HG02642 (cell line): ENCODE measurements around the gene ATXN10.
"Not testable (repeated sequence)": the region's sequence is repeated elsewhere in the genome, so short reads cannot be mapped to it uniquely, and the experiment has no call there.

ENCODE experiments used
- ATAC-seq: cut with Tn5 transposase; IDR thresholded peaks from one replicate; pipeline ENCODE4 v1.9.1; 2021; ENCODE audit warnings: mild to moderate bottlenecking; ENCODE audit not compliant: unreplicated experiment, poor library complexity

Gene ATXN10

DNA sequence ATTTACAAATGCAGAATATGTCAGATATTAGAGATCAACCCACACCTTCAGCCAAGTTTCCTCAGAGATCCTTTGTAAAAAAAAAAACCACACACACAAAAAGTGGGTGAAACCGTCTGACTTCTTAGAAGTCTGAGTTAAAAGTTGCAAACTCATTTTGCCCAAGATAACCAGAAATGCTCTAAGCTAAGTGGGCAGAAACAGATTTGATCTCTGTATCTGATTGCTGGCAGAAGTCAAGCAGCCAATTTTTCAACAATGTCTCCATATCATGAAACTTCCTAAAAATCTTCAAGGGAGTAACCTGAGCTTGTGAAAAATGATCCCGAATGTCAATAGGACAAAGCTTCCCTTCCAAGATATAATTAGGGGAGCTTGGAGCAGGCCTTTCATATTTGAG is 28.6 kb upstream of the ATXN10 start:
- no peak for ATAC-seq

DNA sequence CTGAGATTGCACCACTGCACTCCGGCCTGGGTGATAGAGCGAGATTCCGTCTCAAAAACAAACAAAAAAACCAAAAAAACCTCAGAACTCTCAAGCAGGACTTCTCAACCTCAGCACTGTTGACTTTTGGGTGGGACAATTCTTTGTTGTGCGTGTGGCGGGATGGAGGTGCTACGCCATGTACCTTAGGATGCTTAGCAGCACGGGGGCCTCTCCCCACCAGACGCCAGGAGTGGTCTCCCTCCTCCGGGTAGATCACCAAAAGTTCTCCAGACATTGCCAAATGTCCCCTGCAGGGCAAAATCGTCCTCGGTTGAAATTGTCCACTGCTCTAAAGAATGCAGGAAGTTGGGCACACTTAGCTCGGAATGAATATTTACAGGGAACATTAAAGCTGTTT is 26.9 kb upstream of the ATXN10 start:
- ATAC-seq, result no peak

DNA sequence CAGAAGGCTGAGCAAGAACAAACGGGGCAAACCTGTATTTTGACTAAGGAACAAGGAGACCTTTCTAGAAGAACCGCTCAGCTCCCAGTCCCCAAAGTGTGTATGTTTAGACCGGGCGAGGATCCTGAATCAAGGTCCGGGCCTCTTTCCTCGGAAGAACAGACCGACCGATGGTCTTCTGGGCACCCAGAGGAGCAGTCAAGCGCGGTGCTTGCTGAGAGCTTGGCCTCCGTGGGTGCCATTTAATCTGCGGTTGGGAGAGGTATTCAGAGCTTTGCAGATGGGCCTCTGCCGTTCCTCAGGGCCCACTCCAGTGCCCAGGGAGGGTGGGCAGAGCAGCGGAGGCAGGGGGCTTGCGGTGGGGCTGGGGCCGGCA is 26.5 kb upstream of the ATXN10 start:
- ATAC-seq, result no peak

DNA sequence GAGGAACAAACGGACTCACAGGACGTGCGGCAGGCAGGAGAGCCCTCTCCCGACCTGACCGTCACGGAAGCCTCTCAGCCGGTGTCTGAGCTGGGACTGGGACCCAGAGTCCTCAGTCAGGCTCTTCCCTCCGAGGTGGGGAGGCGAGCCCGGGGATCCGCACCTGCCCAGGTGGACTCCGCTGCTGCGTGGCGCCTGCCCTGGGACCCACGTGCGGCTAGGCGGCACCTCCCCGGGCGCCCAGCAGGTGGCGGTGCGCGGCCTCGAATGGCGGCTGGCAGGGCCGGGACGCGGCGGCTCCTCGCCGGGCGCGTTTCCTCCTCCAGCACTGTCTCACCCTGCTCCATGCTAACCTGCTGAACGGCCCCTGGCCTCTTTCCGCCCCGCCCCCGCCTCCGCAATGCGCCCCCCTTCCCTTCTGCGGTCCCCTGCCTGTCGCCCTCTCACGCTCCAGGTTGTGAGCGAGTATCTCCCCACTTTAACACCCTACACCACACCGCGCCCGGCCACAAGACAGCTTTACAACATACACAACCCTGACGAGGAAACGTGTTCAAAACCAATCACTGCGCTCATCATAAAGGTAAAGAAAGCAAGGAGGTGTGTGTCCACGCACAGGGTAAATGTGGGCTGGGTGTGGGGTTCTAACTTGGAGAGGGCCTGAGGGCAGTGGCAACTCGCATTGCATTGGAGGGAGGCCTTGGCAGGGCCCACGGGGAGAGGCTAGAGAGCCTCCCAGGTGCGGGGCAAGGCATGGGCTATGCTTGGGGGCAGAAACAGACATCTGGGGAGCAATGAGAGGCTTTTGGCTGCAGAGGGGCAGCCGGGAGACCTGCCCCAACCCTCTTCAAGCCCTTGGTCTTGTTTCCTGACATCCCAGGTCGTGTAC is 25.9 kb upstream of the ATXN10 start:
- ATAC-seq, result peak; percentile 68

DNA sequence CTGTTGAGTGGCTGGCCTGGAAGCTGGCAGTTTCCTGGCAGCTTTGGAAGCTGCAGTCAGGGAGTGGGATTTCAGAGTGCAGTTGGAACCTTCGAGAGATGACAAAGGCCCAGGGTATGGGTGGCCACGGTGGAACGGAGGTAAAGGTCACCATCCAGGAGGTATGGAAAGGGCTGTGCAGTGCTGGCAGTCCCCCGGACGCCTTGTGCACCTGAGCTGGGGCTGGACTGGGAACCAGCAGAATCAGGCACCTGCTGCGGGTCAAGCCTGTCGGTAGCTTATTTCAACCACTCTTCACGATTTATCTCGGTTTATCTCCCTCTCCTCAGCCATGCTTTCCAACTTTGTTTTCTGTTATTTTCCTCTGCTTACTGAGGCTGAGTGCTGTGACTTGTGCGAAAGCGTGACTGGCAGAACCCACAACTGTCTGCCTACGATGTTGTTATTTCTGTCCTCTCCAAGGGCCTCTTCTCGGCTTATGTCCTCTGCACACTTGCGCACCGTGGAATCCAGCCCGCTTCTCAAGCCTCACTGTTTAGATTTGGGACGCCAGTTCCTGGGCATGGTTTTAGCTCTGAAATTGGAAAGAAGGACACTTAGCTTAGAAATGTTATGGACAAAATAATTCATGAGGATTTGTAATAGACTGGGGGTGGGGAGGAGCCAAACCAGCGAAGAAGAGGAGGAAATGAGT is 24.0 kb upstream of the ATXN10 start:
- ATAC-seq, result no peak

DNA sequence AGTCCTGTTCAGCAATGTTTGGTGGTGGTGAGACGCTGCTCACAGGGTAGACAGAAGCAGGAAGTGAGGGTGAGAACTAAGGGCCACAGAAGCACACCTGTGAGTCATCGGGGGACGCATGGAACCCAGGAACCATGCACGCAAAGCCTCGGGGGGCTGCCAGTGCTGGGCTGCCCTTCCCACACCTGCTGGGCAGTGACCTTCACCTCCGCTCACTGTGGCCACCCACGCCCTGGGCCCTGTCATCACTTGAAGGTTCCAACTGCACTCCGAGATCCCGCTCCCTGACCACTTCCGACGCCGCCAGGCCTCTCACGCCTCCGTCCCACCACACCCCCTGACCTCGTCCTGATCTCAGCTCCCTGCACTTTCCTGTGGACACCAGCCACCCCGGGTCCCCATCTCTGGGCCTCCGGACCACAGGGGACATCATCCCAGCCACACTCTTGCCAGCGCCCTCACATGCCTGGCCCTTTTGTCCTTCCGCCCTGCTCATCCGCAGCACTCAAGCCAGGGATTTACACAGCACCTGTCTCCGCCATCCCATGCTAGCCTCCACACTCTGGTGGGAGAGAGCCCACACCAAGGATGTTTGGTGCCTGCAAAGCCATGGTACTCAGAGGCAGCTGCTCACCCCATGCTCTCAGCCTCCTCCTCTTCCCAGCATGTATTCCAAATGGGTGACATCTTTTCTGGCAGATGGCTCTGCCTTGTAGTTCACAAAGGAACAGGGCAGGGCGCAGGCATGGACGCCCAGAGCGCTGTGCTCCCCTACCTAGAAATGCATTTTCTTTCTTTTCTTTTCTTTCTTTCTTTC is 23.1 kb upstream of the ATXN10 start:
- no peak for ATAC-seq

DNA sequence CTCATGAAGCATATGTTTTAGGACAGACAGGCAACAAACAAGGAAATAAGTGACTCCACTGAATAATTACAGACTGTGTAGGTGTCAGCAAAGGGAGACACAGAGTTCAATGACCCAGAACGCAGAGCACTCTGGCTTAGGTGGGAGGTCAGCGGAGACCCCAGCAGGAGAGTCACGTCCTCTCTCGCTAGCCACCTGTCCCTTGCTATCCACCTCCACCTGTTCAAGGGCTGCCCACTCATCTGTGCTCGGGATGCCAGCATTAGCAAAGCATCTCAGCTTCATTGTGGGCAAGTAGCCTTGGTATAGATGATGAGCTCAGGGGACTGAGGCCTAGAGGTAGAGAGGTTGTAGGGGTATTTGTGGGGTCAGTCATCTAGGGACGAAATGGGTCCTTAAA is 21.8 kb upstream of the ATXN10 start:
- no peak for ATAC-seq

DNA sequence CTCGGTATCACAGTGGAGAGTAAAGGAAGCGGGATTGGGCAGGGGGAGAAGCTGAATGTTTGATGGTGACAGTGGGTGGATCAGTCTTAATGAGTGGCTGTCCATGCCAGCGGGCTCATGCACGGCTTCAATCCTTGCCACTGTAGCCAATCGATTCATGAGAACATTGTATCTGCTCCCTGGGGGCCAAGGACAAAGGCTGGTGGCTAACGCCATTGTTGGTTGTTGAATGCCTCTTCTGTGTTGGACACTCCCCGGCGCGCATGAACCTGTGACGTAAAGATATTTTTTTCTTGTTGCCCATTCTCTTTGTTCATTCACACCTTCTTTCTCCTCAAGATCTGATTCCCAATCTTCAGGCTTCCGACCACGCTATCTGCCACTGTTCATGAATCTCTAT is 20.9 kb upstream of the ATXN10 start:
- no peak for ATAC-seq

DNA sequence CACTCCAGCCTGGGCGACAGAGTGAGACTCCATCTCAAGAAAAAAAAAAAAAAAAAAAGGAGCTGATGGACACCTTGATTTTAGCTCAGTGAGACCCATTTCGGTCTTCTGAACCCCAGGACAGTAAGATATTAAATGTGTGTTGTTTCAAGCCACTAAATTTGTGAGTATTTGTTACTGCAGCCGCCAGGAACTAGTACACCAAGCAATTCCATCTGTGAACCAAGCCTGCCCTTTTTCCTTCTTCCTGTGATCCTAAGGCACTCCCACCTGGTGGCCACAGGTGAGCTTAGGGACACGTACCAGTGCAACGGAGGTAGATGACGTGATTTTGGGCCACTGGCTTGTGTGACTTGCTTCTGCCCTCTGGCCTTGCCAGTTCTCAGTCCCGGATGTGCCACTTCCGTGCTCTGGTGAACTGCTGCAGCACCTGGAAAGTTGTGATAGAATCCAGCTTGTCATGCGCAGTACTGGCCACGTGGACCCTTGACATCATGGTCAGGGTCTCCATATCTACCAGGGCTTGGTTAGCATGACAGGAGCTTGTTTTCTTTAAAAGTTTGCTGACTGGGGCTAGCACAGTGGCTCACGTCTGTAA is 19.6 kb upstream of the ATXN10 start:
- ATAC-seq, result no peak

DNA sequence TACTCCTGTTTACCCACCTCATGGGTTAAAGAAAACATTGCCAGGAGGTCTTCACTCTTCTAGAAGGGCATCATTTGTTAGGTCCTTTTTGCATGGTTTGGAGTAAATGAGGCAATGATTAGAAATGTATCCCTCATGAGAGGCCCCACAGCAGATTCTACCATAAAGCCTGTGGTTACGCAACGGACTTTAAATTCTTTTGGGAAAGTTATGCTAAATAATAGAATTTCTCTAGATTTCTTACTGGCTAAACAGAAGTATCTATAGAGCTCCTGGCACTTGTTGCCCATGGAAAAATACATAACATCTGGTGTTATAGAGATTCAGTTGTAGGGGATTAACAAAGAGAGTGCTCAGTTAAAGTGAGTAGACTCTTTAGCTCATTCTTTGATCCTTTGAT is 15.1 kb upstream of the ATXN10 start:
- no peak for ATAC-seq

DNA sequence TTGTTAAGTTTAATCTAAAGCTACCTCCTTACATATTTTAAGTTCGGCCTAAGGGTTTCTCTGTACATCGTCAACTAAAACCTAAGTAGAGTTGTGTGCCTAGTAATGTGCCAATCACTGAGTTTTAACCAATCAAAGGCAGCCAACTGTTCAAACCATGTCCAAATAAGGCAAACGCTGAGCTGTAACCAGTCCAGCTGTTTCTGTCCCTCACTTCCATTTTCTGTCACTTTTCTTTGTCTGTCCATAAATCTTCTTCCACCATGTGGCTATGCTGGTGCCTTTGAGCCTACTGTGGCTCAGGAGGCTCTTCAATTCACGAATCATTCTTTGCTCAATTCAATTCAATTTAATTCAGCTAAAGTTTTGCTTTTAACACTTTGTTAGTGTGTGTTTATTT is 13.9 kb upstream of the ATXN10 start:
- ATAC-seq, result no peak

DNA sequence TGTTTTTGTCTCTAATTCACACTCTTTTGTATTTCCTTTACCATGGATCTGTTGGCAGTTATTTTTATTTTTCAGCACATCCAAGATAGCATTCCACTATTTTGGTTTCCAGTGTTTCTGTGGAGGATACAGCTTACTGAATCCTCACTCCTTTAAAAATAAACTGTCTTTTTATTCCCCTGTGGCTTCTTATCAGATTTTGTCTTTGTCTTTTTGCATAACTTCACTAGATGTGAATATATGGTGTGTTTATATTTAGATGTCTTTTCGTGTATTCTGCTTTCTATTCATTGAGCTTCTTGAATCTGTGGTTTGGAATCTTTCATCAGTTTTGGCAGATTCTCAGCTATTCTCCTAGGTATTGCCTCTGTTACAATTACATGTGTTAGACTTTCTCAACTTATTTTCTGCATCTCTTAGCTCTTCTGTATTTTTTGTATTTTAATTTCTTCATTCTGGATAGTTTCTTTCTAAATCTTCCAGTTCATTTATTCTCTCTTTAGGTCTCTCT is 7.4 kb upstream of the ATXN10 start:
- no peak for ATAC-seq

DNA sequence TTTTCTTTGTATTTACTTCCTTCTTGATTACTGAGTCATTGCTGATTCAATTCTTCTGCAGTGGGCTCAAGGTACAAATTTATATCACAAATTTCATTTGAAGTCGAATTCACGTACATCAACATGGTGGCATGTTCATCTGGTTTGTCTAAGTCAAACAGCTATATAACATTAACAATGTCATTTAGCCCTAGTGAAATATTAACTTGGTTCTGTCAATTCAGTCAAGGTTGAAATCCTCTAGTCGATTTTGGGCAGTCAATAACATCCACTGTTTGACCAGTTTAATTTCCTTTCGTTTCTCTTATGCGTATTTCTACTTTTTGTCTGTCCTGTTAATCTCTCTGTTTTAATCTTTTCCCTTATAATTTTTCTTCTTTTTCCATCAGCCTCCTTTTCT is 4.1 kb upstream of the ATXN10 start:
- ATAC-seq, result no peak

DNA sequence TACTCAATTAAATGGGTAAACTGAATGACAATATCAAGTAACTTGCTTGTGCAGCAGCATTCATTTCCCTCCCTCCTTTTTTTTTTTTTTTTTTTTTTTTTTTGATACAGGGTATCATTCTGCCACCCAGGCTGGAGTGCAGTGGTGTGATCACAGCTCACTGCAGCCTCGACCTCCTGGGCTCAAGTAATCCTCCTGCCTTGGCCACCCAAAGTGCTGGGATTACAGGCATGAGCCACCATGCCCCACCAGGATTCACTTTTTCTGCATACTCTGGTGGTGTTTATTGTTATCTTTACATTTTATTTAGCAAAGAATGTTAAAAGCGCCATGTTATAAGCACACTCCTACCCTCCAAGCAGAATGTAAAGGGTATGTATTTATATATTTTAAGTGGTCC is 1.3 kb upstream of the ATXN10 start:
- ATAC-seq, result not testable (repeated sequence)

DNA sequence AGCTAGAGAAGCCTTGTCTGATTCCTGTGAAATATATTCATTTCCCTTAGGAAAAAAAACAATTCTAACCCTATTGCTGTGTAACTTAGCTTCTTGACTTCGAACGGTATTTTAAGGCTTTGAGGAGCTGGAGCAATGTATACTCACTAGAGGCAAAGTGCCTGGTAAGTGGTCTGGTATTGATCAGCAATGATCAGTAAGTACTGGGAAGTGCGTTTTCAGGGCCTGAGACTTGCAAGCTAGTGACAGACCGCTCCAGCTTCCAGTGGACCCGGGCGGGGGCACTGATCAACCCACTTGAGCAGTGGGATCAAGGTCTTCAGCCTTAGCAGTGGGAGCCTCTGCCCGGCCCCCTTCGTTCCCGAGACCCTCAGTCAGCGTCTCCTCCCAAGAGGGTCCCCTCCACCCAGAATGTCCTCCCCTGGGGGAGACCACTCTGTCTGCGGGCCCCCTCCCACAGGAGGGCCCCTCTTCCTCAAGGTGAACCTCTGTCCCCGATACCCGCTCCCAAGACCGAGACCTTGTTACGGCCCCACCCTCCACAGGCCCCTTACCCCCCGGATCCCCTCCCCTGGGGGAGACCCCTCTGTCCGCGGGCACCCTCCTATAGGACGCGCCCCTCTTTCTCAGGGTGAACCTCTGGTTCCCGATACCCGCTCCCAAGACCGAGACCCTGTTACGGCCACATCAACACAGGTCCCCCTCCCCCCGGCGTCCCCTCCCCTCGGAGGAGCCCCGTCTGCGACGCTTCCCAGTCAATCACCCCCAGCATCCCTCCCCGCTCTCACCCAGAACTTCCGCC is 452 bp upstream of the ATXN10 start:
- no peak for ATAC-seq

DNA sequence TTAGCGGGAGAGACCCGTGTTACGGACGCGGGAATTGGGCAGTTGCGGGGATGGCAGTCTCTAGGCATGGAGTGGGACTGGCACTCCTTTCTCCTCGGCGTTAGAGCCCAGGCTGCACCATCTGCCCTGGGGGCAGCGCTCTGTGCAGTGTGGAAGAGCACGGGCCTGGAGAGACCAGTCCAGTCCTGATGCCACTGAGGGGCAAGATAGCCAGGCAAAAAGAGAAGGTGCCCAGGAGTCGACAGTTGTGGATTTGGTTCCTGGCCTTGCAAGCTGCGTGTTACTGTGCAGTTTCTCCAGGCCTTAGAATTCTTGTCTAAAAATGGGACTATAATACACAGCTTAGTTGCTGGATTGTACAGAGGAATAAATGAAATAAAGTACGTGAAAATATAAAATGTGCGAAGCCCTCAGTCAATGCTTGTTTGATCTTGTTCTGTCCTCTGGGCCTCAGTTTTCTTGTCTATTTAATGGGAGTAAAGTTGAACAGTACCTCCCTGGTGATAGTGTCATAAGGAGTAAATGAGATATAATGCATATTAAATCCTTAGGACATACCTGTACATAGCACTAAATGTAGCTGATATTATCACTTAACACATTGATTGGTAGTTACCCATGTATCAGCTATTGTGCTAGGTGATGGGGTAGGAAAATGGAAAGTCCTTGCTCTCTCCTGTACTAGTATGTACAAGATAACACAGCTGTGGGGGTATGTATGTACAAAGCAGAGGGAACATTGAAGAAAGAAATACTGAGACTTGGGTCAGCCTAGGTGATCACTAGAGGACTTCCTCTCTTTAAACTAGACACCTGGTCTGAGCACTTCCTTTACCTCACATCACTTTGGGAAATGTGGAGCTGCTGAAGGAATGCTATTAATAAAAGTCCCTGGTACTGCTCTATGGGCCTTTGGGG is 1.2 kb downstream of the ATXN10 start:
- ATAC-seq, result no peak

DNA sequence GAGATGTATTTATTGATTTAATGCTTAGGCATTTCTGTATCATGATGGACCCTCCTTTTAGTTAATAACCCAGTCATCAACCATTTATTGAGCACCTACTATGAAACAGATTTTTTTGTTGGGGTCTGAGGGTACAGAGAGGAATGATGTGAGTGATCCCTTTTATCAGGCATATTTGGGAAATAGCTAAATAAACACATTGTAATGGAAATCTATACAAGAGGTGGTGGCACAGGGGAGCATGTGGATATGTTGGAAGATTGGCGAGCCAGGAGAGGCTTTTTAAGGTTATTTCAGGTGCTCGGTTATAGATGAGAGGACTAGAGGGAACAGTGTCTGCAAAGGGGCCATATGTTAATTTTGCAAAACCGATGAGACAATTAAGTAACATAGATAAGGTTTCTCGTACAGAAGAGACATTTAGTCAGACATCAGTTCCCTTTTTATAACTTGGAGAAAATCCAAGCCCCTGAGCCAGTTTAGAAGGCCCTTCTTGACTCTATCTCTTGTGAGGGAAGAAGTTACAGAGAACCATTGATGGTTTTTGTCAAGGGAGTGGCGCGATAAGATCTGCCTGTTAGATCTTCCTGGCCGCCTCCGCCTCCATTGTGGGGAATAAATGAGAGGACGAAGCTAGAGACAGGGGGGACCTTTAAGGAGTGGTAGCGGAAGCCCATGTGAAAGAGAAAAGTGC is 2.0 kb downstream of the ATXN10 start:
- ATAC-seq, result no peak

DNA sequence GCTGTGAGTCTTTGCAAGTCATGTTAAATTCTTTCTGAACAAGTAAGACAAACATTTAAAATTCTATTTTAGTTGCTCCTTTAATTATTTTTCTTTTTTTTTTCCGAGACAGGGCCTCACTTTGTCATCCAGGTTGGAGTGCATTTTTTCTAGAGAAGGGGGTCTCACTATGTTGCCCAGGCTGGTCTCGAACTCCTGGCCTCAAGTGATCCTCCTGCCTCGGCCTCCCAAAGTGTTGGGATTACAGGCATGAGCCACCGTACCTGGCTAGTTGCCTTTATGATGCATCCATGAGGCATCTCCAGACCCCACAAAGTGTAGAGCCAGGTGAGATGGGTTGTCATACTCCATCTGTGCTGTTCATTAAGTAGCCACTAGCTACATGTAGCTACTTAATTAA is 4.4 kb downstream of the ATXN10 start:
- no peak for ATAC-seq
